Suppressor macrophage (primary cell): ENCODE results near the gene LARP4.
"Not testable (repeated sequence)": the region's sequence is repeated elsewhere in the genome, so short reads cannot be mapped to it uniquely, and the experiment has no call there.

ENCODE experiments used
- DNase-seq, 4 experiments: peaks; one replicate each; pipeline ENCODE4 v3.0.0-alpha.2; 2020 to 2022

The LARP4 gene

DNA sequence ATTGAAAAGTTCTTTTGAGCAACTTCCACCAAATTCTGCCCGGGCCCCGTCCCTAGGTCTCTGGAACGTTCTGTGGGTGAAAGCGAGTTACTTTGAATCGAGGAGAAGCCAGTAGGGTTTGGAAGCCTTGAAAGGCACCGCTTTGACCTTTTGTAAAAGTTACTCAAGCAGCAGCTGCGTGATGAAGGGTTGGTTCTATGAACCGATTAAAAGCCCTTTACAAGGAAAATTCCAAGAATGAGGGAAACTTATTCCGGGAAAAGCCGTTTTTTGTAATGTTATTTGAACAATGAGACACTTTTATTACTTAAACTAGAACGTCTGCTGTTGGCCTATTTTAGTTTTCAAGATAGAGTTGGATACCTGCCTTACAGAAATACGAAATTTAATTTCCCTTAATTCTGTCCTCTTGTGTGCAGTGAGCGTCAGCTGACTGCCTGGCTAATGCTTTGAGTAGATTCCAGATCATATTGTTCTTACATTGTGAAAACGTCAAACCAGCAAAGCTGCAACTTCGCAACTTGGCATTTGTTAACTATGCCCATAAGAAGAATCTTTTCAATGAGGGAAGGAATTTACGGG lies 906 bp downstream of the LARP4 start:
- peak; percentile 45 to 72 (median 61) for DNase-seq

DNA sequence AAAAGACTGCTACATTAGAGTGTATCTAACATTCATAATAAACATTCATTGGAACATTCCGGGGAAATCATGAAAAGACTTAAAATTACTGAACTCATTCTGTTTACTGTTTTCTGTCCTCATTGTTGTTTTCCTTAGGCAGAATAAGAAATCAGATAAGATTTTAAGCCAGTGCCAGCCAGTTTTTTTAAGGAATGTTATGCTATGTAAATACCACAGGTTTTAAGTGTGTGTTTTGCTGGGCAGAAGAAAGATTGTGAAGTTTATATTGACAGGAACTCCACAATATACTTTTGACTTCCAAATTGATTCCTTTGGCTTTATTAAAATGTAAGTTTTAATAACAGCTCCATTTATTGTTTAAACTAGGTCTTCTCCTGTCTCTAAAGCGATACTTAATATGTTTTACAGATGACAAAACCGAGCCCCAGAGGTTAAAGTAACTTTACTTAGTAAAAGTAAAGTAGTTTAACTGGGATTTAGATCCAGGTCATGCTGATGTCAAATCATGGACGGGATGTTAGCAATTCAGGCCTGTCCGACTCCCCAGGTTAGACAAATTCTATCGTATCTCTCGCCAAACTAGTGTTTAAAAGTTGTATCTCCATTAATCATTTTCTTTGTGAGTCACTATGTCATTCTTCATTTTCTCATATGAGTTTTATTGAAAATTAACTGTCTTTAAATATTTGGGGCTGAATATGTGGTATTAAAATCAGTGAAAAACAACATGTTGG lies 1.7 kb downstream of the LARP4 start:
- no peak for DNase-seq

DNA sequence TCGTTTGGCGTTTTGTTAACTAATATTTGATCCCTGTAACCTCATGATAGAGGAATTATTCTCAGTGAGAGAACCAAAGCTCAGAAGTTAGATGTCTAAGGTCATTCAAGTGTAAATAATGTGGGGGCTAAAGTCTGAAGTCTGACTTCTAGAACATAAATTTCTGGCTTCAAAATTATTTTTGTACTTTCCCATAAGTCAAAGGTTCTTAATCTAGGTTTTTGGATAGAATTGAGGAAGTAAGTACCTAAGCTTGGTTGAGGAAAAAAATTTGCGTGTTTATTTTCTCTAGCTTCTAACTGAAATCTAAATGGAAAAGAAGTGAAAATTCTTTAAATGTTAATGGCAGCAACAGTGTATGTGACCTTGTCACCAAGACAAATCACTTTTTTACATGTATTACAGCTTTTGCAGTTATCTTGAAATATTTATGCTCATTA lies 2.3 kb downstream of the LARP4 start:
- peak in 1 of 4 experiments; percentile 19 for DNase-seq

DNA sequence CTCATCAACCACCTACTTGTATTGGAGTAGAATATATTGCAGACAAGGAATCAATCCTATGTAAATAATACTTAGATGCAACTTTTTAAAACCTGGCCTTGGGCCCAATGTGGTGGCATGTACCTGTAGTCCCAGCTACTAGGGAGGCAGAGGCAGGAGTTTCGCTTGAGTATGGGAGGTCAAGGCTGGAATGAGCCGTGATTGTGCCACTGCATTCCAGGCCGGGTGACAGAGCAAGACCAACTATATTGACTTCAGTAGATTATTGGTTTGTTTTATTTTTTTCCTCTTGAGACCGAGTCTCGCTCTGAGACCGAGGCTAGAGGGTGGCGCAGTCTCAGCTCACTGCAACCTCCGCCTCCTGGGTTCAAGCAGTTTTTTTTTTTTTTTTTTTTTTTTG lies 3.6 kb downstream of the LARP4 start:
- DNase-seq, result no peak

DNA sequence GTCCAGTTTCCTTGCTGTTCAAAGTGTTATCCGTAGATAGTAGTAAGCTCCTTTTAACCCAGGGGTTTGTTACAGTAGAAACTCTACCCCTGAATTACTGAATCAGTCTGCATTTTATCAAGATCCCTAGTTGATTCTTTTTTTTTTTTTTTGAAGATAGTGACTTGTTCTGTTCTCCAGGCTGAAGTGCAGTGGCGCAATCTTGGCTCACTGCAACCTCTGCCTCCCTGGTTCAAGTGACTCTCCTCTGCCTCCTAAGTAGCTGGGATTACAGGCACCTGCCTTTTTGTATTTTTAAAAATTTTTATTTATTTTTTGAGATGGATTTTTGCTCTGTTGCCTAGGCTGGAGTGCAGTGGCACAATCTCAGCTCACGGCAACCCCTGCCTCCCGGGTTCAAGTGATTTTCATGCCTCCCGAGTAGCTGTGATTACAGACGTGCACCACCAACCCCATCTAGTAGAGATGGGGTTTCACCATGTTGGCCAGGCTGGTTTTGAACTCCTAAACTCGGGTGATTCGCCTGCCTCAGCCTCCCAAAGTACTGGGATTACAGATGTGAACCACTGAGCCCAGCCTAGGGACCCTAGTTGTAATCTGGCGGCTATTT lies 10.5 kb downstream of the LARP4 start:
- peak in 1 of 4 experiments; percentile 15 for DNase-seq

DNA sequence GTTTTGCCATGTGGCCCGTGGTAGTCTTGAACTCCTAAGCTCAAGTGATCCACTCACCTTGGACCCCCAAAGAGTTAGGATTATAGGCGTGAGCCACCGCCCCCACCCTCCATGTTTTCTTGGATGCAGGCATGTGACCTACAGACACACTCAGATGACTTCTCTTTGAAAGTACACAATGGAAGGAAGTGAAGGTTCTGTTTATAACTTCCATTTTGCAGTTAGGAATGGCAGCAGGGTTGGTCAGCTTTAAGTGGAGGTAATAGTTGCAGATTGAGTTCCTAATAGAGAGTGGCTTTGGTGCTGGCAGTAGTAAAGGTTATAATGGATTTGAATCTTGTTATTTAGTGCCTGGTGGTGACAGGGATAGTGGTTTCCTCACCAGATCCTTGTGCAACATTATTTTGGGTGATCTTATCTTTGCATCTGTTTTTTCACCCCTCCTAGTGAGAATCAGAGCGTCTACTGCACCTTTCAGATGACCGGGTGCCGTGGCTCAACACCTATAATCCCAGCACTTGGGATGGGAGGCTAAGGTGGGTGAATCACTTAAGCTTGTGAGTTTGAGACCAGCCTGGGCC lies 15.3 kb downstream of the LARP4 start:
- no peak for DNase-seq

DNA sequence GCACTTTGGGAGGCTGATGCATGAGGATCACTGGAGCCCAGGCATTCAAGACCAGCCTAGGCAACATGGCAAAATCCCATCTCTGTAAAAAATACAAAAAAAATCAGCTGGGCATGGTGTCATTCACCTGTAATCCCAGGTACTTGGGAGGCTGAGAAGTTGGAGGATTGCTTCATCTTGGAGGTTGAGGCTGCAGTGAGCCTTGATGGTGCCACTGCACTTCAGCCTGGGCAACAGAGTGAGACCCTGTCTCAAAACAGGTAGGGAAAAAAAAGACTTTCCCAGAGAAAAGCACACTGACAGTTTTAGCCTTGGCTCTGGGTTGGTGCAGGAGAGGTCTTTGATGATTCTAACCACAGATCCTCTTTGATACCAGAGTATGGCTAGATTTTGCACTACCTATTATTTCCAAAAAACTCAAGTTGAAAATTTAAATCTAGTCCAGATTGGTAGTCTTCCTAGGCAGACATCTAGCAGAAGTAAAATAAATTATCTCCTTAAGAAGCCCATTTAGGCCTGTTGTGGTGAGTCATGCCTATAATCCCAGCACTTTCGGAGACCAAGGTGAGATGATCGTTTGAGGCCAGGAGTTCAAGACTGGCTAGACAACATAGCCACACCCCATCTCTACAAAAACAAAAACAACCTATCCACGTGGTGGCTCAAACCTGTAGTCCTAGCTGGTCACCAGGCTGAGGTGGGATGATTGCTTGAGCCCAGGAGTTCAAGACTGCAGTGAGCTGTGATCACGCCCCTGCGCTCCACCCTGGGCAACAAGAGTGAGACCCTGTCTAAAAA lies 18.6 kb downstream of the LARP4 start:
- DNase-seq, result no peak

DNA sequence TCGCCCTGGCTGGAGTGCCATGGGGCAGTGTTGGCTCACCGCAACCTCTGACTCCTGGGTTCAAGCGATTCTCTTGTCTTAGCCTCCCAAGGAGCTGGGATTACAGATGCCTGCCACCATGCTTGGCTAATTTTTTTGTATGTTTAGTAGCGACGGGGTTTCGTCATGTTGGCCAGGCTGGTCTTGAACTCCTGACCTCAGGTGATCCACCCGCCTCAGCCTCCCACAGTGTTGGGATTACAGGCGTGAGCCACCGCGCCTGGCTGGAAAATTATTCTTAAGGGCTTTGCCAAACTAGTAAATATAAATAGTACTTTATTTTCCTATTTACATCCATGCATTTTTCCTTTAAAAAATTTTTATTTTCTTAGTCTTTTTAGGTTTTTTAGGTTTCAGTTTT lies 22.2 kb downstream of the LARP4 start:
- DNase-seq, result not testable (repeated sequence)

DNA sequence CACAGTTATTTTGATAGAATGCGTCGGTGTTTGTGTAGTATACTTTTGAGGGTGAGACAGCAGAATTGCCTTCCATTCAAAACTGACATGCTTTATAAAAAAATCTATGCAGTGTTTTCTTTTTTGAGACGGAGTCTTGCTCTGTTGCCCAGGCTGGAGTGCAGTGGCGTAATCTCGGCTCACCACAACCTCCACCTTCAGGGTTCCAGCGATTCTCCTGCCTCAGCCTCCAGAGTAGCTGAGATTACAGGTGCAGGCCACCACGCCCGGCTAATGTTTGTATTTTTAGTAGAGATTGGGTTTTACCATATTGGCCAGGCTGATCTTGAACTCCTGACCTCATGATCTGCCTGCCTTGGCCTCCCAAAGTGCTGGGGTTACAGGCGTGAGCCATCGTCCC lies 22.7 kb downstream of the LARP4 start:
- not testable (repeated sequence) for DNase-seq

DNA sequence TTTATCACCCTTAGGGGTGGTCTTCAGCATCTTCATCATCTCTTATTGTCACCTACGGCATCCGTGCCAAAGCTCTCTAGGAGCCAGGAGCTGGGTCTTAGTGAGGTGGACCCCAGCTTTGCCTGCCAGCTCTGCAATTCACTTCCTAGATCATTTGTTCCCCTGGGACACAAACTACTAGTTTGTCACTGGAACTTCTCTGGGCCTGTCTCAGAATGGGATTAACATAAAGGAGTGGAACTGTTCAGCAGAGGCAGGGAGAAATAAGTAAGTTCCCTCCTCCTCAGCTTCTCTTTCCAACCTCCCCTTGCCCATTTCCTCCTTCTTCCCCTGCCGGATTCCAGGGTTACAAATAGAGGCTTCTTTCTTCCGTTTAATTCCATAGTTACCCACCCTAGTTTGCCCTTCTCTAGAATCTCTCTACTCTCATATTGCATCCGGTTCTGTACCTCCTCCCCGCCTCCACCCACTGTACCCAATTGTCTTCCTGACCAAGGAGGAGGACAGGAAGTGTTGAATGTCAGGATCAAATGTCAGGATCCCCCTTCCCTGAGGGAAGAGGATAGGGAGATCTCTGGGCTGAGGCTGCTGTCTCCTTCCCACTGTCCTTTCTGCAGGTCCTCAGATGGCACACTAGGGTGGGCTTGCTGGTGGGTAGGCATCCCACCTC lies 25.0 kb downstream of the LARP4 start:
- DNase-seq, result no peak

DNA sequence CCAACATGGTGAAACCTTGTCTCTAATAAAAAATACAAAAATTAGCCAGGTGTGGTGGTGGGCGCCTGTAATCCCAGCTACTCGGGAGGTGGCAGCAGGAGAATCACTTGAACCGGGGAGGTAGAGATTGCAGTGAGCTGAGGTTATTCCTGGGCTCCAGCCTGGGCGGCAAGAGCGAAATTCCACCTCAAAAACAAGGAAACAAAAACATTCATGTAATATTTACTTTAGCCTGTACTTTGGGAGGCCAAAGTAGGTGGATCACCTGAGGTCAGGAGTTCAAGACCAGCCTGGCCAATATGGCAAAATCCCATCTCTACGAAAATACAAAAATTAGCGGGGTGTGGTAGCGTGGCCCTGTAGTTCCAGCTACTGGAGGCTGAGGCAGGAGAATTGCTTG lies 31.0 kb downstream of the LARP4 start:
- not testable (repeated sequence) for DNase-seq

DNA sequence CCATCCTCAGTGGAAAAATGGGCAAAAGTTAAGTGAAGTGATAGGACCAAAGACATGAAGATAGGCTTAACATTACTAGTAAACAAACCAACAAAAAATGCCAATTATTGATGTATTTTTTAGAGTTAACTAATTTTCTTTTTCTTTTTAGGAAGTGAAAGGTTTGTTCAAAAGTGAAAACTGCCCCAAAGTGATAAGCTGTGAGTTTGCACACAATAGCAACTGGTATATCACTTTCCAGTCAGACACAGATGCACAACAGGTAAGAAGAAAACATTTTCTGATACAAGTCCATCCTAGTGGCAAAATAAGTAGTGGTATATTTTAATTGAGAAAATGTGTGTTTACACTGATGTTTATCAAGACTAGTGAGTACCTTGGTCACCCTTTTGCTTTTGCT lies 39.6 kb downstream of the LARP4 start:
- DNase-seq, result no peak

DNA sequence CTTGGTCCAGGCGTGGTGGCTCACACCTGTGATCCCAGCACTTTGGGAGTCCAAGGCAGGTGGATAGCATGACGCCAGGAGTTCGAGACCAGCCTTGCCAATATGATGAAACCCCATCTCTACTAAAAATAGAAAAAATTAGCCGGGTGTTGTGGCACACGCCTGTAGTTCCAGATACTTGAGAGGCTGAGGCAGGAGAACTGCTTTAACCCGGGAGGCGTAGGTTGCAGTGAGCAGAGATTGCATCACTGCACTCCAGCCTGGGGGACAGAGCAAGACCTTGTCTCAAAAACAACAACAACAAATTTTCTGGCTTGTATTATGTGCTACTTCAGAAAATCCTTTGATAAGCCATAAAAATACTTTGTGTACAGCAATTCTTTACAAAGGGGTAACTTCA lies 41.1 kb downstream of the LARP4 start:
- no peak for DNase-seq

DNA sequence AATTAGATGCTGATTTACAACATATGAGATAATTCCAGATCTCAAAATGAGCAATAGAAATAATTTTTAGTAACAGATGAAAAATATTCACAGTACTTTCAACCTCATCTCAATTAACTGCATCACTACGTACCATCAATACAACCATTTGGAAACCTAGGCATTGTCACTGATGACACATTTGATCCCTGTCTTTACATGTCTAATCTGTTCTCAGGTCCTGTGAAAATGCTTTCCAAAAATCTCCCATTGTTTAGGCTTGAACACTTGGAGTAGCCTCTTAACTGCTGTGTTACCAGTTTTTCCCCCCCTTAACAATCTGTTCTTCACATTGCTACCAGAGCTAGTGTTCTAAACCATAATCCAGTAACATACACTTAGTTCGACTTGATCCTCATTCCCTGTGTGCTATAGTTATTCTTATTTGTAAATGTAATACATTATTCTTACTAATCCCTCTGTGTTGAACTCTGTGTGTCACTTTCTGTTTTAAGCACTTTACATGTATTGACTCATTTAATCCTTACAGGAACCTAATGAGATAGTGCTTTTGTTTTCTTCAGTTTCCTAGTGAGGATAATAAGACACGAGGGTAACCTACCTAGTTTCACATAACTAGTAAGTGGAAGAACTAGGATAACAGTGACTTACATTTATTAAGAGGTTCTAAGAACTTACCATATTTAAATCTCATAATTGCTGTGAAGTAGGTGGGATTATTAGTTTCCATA lies 41.7 kb downstream of the LARP4 start:
- DNase-seq, result no peak

DNA sequence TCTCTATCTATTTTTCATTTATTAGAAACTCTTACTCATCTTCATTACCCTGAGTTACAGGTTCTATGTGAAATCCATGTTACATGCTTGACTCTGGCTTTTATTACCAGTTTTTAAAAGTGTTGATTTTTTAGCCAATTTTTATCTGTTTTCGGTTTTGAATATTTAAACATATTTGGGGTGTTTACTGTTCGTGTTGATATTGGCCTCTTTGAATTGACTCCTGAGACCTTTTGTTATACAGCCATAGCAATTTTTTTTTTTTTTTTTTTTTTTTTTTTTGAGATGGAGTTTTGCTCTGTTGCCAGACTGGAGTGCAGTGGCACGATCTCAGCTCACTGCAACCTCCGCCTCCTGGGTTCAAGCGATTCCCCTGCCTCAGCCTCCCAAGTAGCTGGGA lies 49.0 kb downstream of the LARP4 start:
- not testable (repeated sequence) for DNase-seq

DNA sequence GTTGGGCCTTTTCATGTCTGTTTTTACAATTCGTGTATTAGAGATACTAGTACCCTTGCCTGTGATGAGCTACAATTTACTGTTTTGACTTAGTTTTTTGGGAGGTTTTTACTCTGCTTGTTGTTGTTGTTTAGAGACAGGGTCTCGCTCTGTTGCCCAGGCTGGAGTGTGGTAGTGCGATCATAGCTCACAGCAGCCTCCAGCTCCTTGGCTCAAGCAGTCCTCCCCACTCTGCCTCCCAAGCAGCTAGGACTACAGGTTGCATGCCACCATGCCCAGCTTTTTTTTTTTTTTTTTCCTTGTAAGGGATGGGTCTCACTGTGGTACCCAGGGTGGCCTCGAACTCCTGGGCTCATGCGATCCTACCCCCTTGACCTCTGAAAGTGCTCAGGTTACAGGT lies 52.1 kb downstream of the LARP4 start:
- DNase-seq, result no peak

DNA sequence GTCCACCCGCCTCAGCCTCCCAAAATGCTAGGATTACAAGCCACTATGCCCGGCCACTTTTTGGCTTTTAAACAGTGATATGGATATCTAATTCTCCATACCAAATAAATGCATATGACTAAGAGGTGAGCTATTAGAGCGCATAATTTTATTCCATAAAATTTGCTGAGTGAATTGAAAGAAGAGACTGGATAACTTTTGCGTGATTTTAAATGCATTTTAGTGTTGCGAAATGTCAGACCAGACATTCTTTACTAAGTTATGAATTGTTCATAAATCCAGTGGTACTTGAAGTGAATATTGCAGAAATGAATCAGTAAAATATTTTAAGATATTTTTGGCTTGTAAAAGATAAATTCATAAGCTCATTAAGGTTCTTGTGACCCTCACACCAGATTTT lies 53.2 kb downstream of the LARP4 start:
- no peak for DNase-seq

DNA sequence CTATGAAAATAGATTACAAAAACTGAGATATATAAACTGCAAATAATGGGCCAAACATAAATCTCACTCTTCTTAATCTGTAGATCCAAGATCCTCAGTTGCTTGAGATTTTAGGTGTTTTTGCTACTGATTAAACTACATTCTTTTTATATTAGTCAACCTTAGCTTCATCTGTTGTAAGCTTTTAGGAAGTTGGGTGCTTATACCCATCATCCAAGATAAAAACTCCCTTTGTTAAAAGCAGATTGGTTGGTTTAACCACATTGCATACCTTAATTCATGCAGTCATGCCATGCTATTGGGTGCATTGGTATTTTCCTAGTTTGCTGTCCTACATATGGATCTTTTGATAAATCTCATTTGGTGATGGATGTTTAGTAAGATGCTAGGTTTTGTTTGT lies 57.9 kb downstream of the LARP4 start:
- no peak for DNase-seq

DNA sequence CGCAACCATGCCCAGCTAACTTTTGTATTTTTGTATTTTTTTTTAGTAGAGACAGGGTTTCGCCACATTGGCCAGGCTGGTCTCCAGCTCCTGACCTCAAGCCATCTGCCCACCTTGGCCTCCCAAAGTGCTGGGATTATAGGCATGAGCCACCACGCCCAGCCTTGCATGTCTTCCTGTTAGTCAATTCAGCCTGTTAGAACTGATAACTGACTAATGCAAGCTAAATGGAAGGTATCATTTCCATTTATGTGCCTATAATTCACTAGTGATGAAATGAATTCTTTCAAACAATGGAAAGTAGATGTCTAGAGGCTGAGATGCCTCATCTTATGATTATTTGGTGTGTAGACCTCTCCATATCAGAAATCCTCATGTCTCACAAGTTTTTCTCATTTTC lies 66.8 kb downstream of the LARP4 start:
- no peak for DNase-seq

DNA sequence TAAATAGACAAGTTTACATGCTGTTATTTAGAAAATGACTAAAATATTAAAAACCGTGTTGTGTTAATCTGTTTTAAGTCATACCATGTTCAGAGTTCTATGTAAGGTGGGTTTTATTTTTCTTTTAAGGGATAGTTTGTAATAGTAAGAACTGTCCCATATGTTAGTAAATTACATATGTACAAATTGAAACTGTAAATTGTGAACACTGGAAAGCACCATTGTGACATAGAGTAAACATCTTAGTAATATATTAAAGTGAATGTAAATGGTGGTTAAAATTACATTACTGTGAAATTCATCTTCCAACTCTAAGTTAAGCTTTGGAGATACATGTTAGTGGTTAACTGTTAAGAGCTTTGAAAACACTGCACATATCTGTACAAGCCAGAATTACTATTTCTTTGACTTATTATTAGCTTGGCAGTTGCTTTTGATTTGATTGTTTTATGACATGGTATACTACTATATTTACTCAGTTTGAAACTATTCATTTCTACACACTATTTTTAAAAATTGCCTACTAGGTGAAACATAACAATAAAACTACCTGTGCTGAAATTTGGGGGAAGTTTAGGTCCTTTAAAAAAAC lies 76.7 kb downstream of the LARP4 start:
- no peak for DNase-seq

DNA sequence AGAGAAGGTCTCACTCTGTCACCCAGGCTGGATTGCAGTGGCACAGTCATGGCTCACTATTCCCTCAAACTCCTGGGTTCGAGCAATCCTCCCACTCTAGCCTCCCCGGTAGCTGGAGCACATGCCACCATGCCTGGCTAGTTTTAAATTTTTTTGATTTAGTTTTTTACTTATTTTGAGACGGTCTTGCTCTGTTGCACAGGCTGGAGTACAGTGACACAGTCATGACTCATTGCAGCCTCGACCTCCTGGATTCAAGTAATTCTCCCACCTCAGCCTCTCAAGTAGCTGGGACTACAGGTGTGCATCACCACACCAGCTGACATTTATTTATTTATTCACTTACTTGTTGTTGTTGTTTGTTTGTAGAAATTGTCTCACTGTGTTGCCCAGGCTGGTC lies 81.9 kb downstream of the LARP4 start:
- DNase-seq, result no peak
